HepG2 (cell line): ENCODE measurements around the gene CCDC121. TPM values are rescaled to one million over a fixed set of nuclear protein-coding genes. Genes with fewer than 3 reads are reported as not detected.
A peak's percentile ranks its signal among the peaks of the same experiment; 100 is the strongest.

Experiments
- ATF7-NPFF ChIP-seq: sonication (generic); formaldehyde crosslinking; IDR thresholded peaks from 2 replicates; pipeline ENCODE4 v1.8.1; 2023; ENCODE audit warnings: mild to moderate bottlenecking, low read depth, missing genetic modification reagents, moderate library complexity
- ATM ChIP-seq: fragments of 450-650 bp; IDR thresholded peaks from 2 replicates; pipeline ENCODE4 v1.7.1; 2017; ENCODE audit warnings: mild to moderate bottlenecking, borderline replicate concordance
- DRAP1 ChIP-seq: IDR thresholded peaks from 2 replicates; pipeline ENCODE4 v1.6.1; 2016; ENCODE audit warnings: missing genetic modification reagents, missing compliant biosample characterization
- FOSL2 ChIP-seq: sonication (generic); formaldehyde crosslinking; IDR thresholded peaks from 2 replicates; pipeline ENCODE4 v1.4.0; 2020; ENCODE audit warnings: missing genetic modification reagents
- HOXA3 ChIP-seq: sonication (generic); formaldehyde crosslinking; IDR thresholded peaks from 2 replicates; pipeline ENCODE4 v1.5.0; 2020; ENCODE audit warnings: missing genetic modification reagents
- PRDM4 ChIP-seq: sonication (generic); formaldehyde crosslinking; IDR thresholded peaks from 2 replicates; pipeline ENCODE4 v1.9.0; 2021; ENCODE audit warnings: missing genetic modification reagents, borderline replicate concordance
- PTBP1 ChIP-seq: fragments of 200-400 bp; formaldehyde crosslinking; IDR thresholded peaks from 2 replicates; pipeline ENCODE4 v1.6.1; 2018; ENCODE audit warnings: low read length, low read depth; ENCODE audit not compliant: poor library complexity, severe bottlenecking
- RBAK ChIP-seq: sonication (generic); formaldehyde crosslinking; IDR thresholded peaks from 2 replicates; pipeline ENCODE4 v1.5.1; 2020; ENCODE audit warnings: mild to moderate bottlenecking, missing genetic modification reagents
- REL ChIP-seq: sonication (generic); formaldehyde crosslinking; conservative IDR thresholded peaks from 2 replicates; pipeline ENCODE4 v1.8.0; 2022; ENCODE audit warnings: mild to moderate bottlenecking, missing genetic modification reagents, moderate library complexity
- SCMH1 ChIP-seq: sonication (generic); formaldehyde crosslinking; IDR thresholded peaks from 2 replicates; pipeline ENCODE4 v1.9.0; 2021; ENCODE audit warnings: missing genetic modification reagents, mild to moderate bottlenecking, borderline replicate concordance
- XBP1 ChIP-seq: sonication (generic); formaldehyde crosslinking; IDR thresholded peaks from 2 replicates; pipeline ENCODE4 v1.5.0; 2020; ENCODE audit warnings: missing genetic modification reagents
- ZNF383 ChIP-seq: sonication (generic); formaldehyde crosslinking; IDR thresholded peaks from 2 replicates; pipeline ENCODE4 v1.4.0; 2020; ENCODE audit warnings: missing genetic modification reagents, mild to moderate bottlenecking, borderline replicate concordance
- ZNF746 ChIP-seq: sonication (generic); formaldehyde crosslinking; IDR thresholded peaks from 2 replicates; pipeline ENCODE4 v1.8.0; 2022; ENCODE audit warnings: mild to moderate bottlenecking, missing genetic modification reagents
- ZNF83 ChIP-seq: sonication (generic); formaldehyde crosslinking; IDR thresholded peaks from 2 replicates; pipeline ENCODE4 v1.4.0; 2020; ENCODE audit warnings: missing genetic modification reagents, mild to moderate bottlenecking, borderline replicate concordance
- polyA plus RNA-seq, 8 experiments: library from polyadenylated mRNA; depleted of rRNA in 3 of 8; stranded (reverse) in 7 of 8; unstranded in 1 of 8; fragments of >200 nt; fragmentation: Illumina TruSeq in 4 of 8; extraction: Trizol in 4 of 8; gene quantifications; 2 replicates each; pipeline versions ENCODE4 v1.2.1 to v1.2.3, GENCODE V29; 2011 to 2016; ENCODE audit warnings: low read depth in 4 of 8, missing spikeins in 1 of 8, mixed read lengths in 1 of 8; ENCODE audit not compliant: insufficient read depth in 1 of 8
- total RNA-seq, 5 experiments: library from RNA; depleted of rRNA; stranded (reverse); fragments of >200 nt; fragmentation: Illumina TruSeq; extraction: Trizol; gene quantifications; 2 replicates each; pipeline ENCODE4 v1.2.3, GENCODE V29; 2016; ENCODE audit warnings: low read depth in 1 of 5
- TF ChIP-seq, protein P1 (sequence below): sonication (generic); formaldehyde crosslinking; IDR thresholded peaks from 2 replicates; pipeline ENCODE4 v1.5.1; 2020; ENCODE audit warnings: mild to moderate bottlenecking, missing genetic modification reagents, borderline replicate concordance
- TF ChIP-seq, protein P2 (sequence below): sonication (generic); formaldehyde crosslinking; conservative IDR thresholded peaks from 2 replicates; pipeline ENCODE4 v1.4.0; 2020; ENCODE audit warnings: mild to moderate bottlenecking, missing genetic modification reagents, moderate library complexity

The CCDC121 gene
- total and polyA plus RNA-seq, 2 of the 13 experiments (the other 11 are each of a cell fraction or from before 2014, with no cell fraction given) = 1.9 to 3.0 TPM

GRCh38 chr2:27628767-27629709 is at the start of gene CCDC121, which contains the start of gene GPN1 (continued):
- no peak for TF ChIP-seq ZNF83
- peak; percentile 94 for TF ChIP-seq HOXA3
- TF ChIP-seq ATF7-NPFF (CRISPR knock-in tag) = no peak; the same call in none of the 2 replicates
- TF ChIP-seq DRAP1 = peak; percentile 82
- TF ChIP-seq, protein P1, sequence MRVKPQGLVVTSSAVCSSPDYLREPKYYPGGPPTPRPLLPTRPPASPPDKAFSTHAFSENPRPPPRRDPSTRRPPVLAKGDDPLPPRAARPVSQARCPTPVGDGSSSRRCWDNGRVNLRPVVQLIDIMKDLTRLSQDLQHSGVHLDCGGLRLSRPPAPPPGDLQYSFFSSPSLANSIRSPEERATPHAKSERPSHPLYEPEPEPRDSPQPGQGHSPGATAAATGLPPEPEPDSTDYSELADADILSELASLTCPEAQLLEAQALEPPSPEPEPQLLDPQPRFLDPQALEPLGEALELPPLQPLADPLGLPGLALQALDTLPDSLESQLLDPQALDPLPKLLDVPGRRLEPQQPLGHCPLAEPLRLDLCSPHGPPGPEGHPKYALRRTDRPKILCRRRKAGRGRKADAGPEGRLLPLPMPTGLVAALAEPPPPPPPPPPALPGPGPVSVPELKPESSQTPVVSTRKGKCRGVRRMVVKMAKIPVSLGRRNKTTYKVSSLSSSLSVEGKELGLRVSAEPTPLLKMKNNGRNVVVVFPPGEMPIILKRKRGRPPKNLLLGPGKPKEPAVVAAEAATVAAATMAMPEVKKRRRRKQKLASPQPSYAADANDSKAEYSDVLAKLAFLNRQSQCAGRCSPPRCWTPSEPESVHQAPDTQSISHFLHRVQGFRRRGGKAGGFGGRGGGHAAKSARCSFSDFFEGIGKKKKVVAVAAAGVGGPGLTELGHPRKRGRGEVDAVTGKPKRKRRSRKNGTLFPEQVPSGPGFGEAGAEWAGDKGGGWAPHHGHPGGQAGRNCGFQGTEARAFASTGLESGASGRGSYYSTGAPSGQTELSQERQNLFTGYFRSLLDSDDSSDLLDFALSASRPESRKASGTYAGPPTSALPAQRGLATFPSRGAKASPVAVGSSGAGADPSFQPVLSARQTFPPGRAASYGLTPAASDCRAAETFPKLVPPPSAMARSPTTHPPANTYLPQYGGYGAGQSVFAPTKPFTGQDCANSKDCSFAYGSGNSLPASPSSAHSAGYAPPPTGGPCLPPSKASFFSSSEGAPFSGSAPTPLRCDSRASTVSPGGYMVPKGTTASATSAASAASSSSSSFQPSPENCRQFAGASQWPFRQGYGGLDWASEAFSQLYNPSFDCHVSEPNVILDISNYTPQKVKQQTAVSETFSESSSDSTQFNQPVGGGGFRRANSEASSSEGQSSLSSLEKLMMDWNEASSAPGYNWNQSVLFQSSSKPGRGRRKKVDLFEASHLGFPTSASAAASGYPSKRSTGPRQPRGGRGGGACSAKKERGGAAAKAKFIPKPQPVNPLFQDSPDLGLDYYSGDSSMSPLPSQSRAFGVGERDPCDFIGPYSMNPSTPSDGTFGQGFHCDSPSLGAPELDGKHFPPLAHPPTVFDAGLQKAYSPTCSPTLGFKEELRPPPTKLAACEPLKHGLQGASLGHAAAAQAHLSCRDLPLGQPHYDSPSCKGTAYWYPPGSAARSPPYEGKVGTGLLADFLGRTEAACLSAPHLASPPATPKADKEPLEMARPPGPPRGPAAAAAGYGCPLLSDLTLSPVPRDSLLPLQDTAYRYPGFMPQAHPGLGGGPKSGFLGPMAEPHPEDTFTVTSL (CRISPR knock-in tag) = no peak; the same call in 1 of the 2 replicates
- no peak for TF ChIP-seq ZNF383
- peak; percentile 81; the same call in 1 of the 2 replicates for TF ChIP-seq REL (CRISPR knock-in tag)
- no peak for TF ChIP-seq RBAK (CRISPR knock-in tag)
- TF ChIP-seq ZNF746 = no peak
- TF ChIP-seq PRDM4 = 0 out of 2 replicates have a peak, but pooled peaks have one; percentile 43
- TF ChIP-seq FOSL2 (CRISPR knock-in tag) = peak; percentile 94
- TF ChIP-seq, protein P2, sequence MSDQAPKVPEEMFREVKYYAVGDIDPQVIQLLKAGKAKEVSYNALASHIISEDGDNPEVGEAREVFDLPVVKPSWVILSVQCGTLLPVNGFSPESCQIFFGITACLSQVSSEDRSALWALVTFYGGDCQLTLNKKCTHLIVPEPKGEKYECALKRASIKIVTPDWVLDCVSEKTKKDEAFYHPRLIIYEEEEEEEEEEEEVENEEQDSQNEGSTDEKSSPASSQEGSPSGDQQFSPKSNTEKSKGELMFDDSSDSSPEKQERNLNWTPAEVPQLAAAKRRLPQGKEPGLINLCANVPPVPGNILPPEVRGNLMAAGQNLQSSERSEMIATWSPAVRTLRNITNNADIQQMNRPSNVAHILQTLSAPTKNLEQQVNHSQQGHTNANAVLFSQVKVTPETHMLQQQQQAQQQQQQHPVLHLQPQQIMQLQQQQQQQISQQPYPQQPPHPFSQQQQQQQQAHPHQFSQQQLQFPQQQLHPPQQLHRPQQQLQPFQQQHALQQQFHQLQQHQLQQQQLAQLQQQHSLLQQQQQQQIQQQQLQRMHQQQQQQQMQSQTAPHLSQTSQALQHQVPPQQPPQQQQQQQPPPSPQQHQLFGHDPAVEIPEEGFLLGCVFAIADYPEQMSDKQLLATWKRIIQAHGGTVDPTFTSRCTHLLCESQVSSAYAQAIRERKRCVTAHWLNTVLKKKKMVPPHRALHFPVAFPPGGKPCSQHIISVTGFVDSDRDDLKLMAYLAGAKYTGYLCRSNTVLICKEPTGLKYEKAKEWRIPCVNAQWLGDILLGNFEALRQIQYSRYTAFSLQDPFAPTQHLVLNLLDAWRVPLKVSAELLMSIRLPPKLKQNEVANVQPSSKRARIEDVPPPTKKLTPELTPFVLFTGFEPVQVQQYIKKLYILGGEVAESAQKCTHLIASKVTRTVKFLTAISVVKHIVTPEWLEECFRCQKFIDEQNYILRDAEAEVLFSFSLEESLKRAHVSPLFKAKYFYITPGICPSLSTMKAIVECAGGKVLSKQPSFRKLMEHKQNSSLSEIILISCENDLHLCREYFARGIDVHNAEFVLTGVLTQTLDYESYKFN (CRISPR knock-in tag) = peak; percentile 48
- no peak for TF ChIP-seq SCMH1
- no peak for TF ChIP-seq XBP1 (CRISPR knock-in tag)
- TF ChIP-seq PTBP1 = peak; percentile 70
- TF ChIP-seq ATM = no peak
